Left colon (tissue), 2 donors: Measurements from ENCODE around the gene RASL10A. TPM values are rescaled to one million over a fixed set of nuclear protein-coding genes. Genes with fewer than 3 reads are reported as not detected.

Experiments used
- ATAC-seq: fragments of 200-7000 bp; cut with Tn5 transposase; one replicate; pipeline ENCODE4 v1.9.1; 2020; ENCODE audit warnings: mild to moderate bottlenecking, moderate library complexity
- DNase-seq, 2 donors: peaks; one replicate each; pipeline ENCODE4 v3.0.0-alpha.2; 2020
- intact Hi-C, 2 donors: fragments of 100-400 bp; cut with DNase I in 1 of 2; cut with micrococcal nuclease in 1 of 2; formaldehyde crosslinking; loops; one replicate each; pipeline versions ENCODE4 v1.11.2 to v1.14.0; 2022; cut with DNase I, micrococcal nuclease
- total RNA-seq, 2 donors: library from RNA; stranded (reverse); fragmentation: NEBNext Ultra II Directional; extraction: Animal tissue kit (Norgen Biotek cat#: 25700); gene quantifications; one replicate each; pipeline ENCODE4 v1.2.1, GENCODE V29; 2021
- donor health status: DM: no; HTN: no; CAD: no.
- donor health status: DM: yes; HTN: yes; CAD: no.

Gene RASL10A
- total RNA-seq, 2 donors from 2014 or later = 1.1 to 1.7 TPM

GRCh38 chr22:29326481-29326880 is 11.0 kb upstream of the RASL10A start:
- ATAC-seq (peak; percentile 20), DNase-seq (no peak)
- intact Hi-C loops = no loop called here

- intact Hi-C loops = no loop called here
- DNase-seq (no peak), ATAC-seq (peak; percentile 10)
Observed at GRCh38 chr22:29325785-29326315, 10.4 kb upstream of the RASL10A start.

DNA sequence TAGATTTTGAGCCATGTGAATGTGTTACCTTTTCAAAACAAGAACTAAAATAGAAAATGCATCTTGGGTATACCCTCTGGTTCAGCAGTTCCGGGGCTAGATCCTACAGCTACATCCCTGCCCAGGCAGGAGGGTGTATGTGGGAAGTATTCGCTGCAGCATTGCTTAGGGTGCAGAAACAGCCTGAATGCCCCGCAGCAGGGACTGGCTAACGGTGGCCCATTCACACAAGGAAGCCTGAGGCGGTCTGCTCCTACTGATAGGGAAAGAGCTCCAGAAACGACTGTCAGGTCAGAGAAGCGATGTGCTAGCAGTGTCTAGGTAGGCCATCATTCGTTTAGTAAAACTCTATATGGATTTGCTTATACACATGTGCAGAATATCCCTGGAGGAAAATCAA is 9.9 kb upstream of the RASL10A start:
- intact Hi-C loops = no loop called here
- DNase-seq (no peak), ATAC-seq (no peak)

GRCh38 chr22:29323641-29324040 is 8.1 kb upstream of the RASL10A start:
- intact Hi-C loops = no loop called here
- ATAC-seq (no peak), DNase-seq (no peak)

DNA sequence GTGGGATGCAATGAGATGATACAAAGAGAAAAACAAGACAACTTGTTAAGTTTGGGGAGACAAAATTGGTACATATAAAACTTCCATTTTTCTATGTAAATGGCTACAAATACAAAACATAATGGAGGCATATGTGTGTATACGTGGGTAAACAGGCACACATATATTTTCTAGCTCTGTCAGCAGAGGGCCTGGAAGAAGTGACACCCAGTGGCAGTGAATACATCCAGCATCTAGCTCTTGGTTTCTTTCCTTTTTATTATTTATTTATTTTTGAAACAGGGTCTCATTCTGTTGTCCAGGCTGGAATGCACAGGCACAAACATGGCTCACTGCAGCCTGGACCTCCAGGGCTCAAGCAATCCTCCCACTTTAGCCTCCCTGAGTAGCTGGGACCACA is 5.0 kb upstream of the RASL10A start:
- intact Hi-C loops = no loop called here
- DNase-seq (no peak), ATAC-seq (peak; percentile 21)

GRCh38 chr22:29319072-29319471 is 3.6 kb upstream of the RASL10A start:
- ATAC-seq (no peak), DNase-seq (no peak)
- intact Hi-C loops = no loop called here

DNA sequence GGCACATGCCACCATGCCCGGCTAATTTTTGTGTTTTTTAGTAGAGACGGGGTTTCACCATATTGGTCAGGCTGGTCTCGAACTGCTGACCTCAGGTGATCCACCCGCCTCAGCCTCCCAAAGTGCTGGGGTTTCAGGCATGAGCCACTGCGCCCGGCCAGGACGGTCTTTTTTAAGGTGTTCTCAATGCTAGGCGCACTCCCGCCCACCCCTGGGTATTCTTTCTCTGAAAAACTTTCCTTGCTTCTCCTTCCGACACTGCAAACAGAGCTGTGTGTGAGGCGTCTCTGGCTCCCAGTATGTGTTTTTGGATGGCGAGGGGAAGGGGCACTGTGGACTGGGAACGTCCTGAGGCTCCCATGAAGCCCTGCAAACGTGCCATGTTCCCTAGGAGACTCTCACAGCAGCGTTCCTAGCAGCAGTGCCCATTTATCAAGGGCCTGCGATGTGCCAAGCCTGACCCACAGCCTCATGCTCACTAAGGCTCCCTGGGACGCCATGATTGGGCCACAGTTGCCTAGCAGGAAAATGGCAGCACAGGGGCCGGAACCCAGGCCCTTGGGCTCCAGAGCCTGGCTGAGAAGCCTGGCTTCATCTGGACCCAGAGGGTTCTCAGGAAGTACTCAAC is 2.4 kb upstream of the RASL10A start:
- DNase-seq = no peak
- ATAC-seq = no peak
- intact Hi-C loops = no loop called here

- no peak for ATAC-seq
- no peak for DNase-seq
- intact Hi-C loops = no loop called here
Observed at GRCh38 chr22:29316141-29316828, 788 bp upstream of the RASL10A start.

DNA sequence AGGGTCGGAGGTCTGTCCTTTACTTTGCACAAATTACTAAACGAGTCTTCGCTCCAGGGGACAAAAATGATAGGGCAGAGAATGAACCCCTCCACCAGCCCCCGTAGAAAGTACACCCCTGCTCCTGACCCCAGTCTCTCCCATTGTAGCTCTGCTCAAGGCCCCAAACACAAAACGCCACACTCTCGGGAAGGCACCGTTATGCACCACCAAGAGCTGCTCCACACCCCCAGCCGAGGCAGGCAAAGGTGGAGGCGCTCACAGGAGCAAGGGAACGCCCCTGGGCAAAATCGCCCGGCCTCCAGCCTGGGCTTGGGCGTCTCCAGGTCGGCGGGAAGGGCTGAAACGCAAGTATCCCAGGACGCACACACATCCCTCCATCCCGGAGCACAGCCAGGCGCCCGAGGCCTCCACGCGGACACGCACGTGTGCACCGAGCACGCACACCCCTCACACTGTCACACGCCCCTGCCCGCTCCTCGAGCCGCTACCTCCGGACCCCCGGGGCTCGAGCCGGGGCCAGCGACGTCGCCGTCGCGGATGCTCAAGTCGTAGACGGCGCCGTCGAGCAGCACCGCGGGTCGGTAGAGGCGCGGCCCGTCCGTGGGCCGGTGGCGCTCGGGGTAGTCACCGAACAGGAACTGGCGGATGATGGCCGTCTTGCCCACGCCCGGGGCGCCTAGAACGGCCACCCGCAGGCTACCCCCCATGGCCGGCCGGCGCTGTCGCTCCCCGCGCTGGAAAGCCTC is 786 bp downstream of the RASL10A start:
- peak; percentile 28 to 53 for DNase-seq
- intact Hi-C loops = no loop called here
- ATAC-seq = peak; percentile 33

DNA sequence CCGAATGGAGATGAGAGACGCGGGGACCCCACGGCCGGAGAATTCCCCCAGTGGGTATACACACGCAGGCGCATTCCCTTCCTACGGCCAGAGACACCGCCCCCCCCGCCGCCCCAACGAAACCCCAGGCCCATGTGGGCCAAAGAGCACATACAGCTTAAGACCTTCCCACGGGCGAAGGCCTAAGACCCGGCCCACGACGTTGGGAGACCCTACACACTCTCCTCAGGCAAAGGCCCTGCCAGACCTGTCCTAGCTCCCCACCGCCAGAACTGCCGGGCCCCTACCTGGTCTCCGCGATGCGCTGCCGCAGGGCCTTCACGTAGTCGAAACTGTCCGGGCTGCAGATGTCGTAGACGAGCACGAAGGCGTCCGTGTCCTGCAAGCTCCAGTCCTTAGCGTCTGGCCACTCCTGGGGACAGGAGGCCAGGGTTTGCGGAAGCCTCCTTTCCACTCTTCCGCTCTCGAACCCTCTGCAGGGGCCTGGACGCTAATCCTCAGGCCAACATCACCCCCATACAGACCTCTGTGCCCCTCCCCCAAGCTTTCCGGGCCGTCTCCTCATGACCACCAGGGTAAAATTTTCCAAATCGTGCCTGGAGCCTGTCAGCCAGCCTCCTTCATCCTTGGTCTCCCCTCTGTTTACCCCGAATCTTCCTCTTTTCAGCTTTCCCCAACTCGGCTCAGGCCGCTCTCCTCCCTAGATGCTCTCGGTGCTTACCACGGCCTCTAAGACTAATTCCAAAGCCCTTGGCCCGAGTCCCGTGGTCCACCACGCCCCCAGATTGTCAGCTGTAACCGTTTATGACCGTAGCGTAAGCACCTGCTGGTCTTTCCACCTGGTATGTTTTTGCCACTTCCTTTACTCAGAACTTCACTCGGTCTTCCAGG is 1.7 kb downstream of the RASL10A start:
- intact Hi-C loops = no loop called here
- DNase-seq (peak; percentile 56 to 72), ATAC-seq (peak; percentile 60)

GRCh38 chr22:29313126-29313575 is 2.3 kb downstream of the RASL10A start:
- intact Hi-C loops = no loop called here
- DNase-seq (peak; percentile 43 to 62), ATAC-seq (peak; percentile 42)

DNA sequence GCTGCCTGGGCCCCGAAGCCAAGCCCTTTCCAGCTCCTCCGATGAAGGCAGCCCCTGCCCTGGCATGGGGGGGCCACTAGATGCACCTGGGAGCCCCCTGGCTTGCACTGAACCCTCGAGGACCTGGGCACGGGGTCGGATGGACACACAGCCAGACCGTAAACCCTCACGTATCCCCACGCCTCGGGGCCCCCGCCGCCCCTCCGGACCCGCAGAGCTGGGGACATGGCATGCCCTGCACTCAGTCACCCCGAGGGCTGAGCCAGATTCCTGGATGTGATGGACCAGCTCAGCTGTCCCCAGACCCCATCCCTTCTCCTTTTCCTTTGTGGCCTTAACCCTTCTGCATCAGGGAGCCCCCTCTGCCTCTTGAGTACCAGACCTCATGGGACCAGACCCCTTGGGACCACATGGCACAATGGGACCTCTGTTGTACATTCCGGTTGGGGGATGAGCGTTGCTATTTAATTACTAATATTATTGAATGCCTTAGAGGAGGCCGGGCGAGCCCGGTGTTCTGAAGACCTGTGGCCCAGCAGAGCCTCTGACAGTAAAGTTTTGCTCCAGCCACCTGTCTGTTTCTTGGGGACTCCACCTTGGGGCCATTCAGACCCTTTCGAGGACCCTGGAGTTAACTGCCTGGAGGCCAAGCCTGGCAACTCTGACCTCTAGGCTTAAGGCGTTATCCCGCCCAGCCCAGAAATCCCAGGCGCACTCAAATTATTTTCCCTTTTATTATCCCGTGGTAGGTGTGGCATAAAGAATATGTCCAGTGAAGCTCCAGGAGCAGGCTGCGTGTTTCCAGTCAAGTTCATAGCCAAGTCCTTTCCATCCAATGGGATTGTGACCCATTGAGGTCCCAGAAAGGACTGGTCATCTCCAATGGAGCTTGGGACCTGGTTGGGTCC is 3.0 kb downstream of the RASL10A start:
- ATAC-seq (no peak), DNase-seq (no peak)
- intact Hi-C loops = no loop called here

DNA sequence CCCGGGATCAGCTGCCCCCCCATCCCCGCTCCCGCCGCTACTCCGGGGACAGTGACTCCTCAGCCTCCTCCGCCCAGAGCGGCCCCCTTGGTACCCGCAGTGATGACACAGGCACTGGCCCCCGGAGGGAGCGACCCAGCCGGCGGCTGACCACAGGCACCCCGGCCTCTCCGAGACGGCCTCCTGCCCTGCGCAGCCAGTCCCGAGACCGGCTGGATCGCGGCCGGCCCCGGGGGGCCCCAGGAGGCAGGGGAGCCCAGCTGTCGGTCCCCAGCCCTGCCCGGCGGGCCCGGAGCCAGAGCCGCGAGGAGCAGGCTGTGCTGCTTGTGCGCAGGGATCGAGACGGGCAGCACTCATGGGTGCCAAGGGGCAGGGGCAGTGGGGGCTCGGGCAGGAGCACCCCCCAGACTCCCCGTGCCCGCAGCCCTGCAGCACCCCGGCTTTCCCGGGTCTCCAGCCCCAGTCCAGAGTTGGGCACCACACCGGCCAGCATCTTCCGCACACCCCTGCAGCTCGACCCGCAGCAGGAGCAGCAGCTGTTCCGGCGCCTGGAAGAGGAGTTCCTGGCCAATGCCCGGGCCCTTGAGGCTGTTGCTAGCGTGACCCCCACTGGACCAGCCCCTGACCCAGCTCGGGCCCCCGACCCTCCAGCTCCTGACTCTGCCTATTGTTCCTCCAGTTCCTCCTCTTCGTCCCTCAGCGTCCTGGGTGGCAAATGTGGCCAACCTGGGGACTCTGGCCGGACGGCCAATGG is 3.9 kb downstream of the RASL10A start:
- ATAC-seq = no peak
- peak in 1 of 2 donors; percentile 34 for DNase-seq
- intact Hi-C loops = no loop called here

DNA sequence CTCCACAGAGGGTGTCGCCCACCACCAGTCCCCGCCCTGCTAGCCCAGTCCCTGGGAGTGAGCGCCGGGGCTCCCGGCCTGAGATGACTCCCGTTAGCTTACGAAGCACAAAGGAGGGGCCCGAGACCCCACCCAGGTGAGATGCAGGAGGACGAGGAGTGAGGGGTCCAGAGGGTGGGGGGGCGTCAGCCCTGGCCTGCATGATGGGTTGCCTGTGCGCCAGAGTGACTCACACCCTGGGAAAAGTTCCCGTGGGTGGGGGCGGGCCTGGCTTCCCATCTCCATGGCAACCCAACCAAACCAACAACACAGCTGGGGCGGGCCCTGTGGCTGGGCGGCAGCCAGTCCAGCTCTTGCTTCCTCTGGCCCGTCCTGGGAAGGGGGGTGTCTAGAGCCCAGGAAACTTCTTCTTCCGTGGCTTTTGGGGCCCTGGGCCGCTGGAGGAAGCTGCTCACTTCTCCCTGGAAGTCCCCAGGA is 4.6 kb downstream of the RASL10A start:
- ATAC-seq = peak; percentile 34
- peak; percentile 86 to 93 for DNase-seq
- intact Hi-C loops = no loop called here

GRCh38 chr22:29310065-29310862 is 5.2 kb downstream of the RASL10A start:
- intact Hi-C loops = no loop called here
- no peak for DNase-seq
- ATAC-seq = no peak
